Panc1 (cell line): ENCODE measurements around the gene PLSCR3.

ENCODE experiments used
- CTCF ChIP-seq: fragments of 450-650 bp; IDR thresholded peaks from 2 replicates; pipeline ENCODE4 v1.5.1; 2017; ENCODE audit warnings: mild to moderate bottlenecking
- POLR2AphosphoS5 ChIP-seq: IDR thresholded peaks from 2 replicates; pipeline ENCODE4 v1.6.1; 2012; ENCODE audit warnings: mild to moderate bottlenecking, low read depth, low read length, moderate library complexity
- REST ChIP-seq, 2 experiments: IDR thresholded peaks; 2 replicates each; pipeline ENCODE4 v1.6.1; 2011 to 2012; ENCODE audit warnings: low read depth in 2 of 2, control low read depth in 1 of 2, low read length in 1 of 2, mild to moderate bottlenecking in 1 of 2, moderate library complexity in 1 of 2; ENCODE audit not compliant: insufficient read depth in 1 of 2
- SIN3A ChIP-seq: IDR thresholded peaks from 2 replicates; pipeline ENCODE4 v1.6.1; 2012; ENCODE audit warnings: low read depth, mild to moderate bottlenecking, low read length, moderate library complexity, borderline replicate concordance; ENCODE audit not compliant: insufficient read depth
- TCF7L2 ChIP-seq: IDR thresholded peaks from 2 replicates; pipeline ENCODE4 v1.6.1; 2011; ENCODE audit warnings: mild to moderate bottlenecking, low read depth, low read length, inconsistent platforms

- TF ChIP-seq CTCF (no peak), POLR2AphosphoS5 (no peak), SIN3A (no peak), REST (IDR thresholded peaks at IDR 0.05; ENCODE audit: insufficient read depth in 1 of 2, low read depth in 2 of 2, low read length in 1 of 2) (no peak), TCF7L2 (no peak)
Measured at GRCh38 chr17:7379134-7379533, 15.2 kb downstream of the PLSCR3 start.
